Endodermal cell (in vitro differentiated cells): Measurements from ENCODE around the gene ZNF44. TPM values are rescaled to one million over a fixed set of nuclear protein-coding genes. Genes with fewer than 3 reads are reported as not detected.
A peak's percentile ranks its signal among the peaks of the same experiment; 100 is the strongest.
"Not testable (repeated sequence)": the region's sequence is repeated elsewhere in the genome, so short reads cannot be mapped to it uniquely, and the experiment has no call there.

Experiments
- DNase-seq: peaks from one replicate; pipeline ENCODE4 v3.0.0-alpha.2; 2017
- H3K27ac ChIP-seq: 2 replicates; pipeline ENCODE4 v1.5.1; 2013; ENCODE audit warnings: mild to moderate bottlenecking, low read depth, low read length, moderate library complexity
- H3K27me3 ChIP-seq: 2 replicates; pipeline ENCODE4 v1.6.1; 2013; ENCODE audit warnings: mild to moderate bottlenecking, low read length, moderate library complexity; ENCODE audit not compliant: insufficient read depth, control insufficient read depth, poor library complexity, severe bottlenecking
- H3K36me3 ChIP-seq: 2 replicates; pipeline ENCODE4 v1.7.0; 2013; ENCODE audit warnings: mild to moderate bottlenecking, low read length, moderate library complexity; ENCODE audit not compliant: control insufficient read depth, insufficient read depth
- H3K4me1 ChIP-seq: one replicate; pipeline ENCODE4 v1.7.0; 2013; ENCODE audit warnings: low read length; ENCODE audit not compliant: control insufficient read depth, insufficient read depth
- H3K4me3 ChIP-seq: 2 replicates; pipeline ENCODE4 v1.5.1; 2013; ENCODE audit warnings: mild to moderate bottlenecking, low read length, moderate library complexity
- H3K9ac ChIP-seq: 2 replicates; pipeline ENCODE4 v1.6.1; 2013; ENCODE audit warnings: mild to moderate bottlenecking, low read length, moderate library complexity; ENCODE audit not compliant: poor library complexity, severe bottlenecking; ENCODE audit errors: extremely low read depth
- H3K9me3 ChIP-seq: 2 replicates; pipeline ENCODE4 v1.6.1; 2013; ENCODE audit warnings: mild to moderate bottlenecking, low read length, moderate library complexity; ENCODE audit not compliant: control insufficient read depth
- H3K27ac Mint-ChIP-seq: 2 replicates; pipeline ENCODE4 v1.8.0; 2020; ENCODE audit warnings: mixed read lengths
- H3K27me3 Mint-ChIP-seq: 2 replicates; pipeline ENCODE4 v1.8.0; 2021; ENCODE audit warnings: mild to moderate bottlenecking, mixed read lengths; ENCODE audit not compliant: insufficient read depth
- H3K36me3 Mint-ChIP-seq: 2 replicates; pipeline ENCODE4 v1.8.0; 2020; ENCODE audit warnings: low read depth, mixed read lengths
- H3K4me1 Mint-ChIP-seq: 2 replicates; pipeline ENCODE4 v1.8.0; 2020; ENCODE audit warnings: mixed read lengths
- H3K4me3 Mint-ChIP-seq: 2 replicates; pipeline ENCODE4 v1.8.0; 2020; ENCODE audit warnings: mild to moderate bottlenecking, moderate library complexity, mixed read lengths
- H3K9me3 Mint-ChIP-seq: 2 replicates; pipeline ENCODE4 v1.8.0; 2020; ENCODE audit warnings: mild to moderate bottlenecking, mixed read lengths
- WGBS, 2 experiments: methylation state at CpG; one replicate each; pipeline versions ENCODE4 v1.1.5 to v1.1.7; 2013; ENCODE audit warnings: missing lambda C conversion rate in 2 of 2, mixed read lengths in 1 of 2; ENCODE audit not compliant: insufficient coverage in 1 of 2, insufficient read length in 1 of 2; 5-methylcytosine and 5-hydroxymethylcytosine counted together
- total RNA-seq, 2 donors: library from RNA; stranded (reverse); fragmentation: NEBNext Ultra II Directional in 1 of 2; extraction: Animal tissue kit (Norgen Biotek cat#: 25700) in 1 of 2; gene quantifications; 2 replicates in 1 of 2; 3 replicates in 1 of 2; pipeline ENCODE4 v1.2.1, GENCODE V29; 2021
- TF ChIP-seq, protein P1 (sequence below): fragments of 200-600 bp; sonication (generic); conservative IDR thresholded peaks from 2 replicates; pipeline ENCODE4 v1.5.0; 2021; ENCODE audit warnings: antibody characterized with exemption, mild to moderate bottlenecking

The ZNF44 gene
- total RNA-seq, 2 donors from 2014 or later: 9.5 TPM

DNA sequence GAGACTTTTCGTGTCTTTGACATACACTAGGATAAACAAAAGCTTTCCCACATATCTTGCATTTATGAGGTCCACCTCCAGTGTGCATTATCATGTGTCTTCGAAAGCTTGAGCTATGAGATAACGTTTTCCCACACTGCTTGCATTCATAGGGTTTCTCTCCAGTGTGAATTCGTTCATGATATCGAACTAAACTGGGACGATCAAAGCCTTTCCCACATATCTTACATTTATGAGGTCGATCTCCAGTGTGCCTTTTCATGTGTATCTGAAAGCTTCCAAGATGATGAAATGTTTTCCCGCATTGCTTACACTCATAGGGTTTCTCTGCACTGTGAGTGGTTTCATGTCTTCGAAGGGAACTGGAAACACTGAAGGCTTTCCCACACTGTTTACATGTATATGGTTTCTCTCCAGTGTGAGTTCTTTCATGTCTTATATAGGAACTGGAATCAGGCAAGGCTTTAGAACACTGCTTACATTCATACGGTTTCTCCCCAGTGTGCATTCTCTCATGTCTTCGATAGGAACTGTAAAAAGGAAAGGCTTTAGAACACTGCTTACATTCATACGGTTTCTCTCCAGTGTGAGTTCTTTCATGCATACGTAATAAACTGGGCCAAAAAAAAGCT is 24.2 kb upstream of the ZNF44 start:
- no peak for DNase-seq
- Histone ChIP-seq H3K27ac (no peak overlapping the region), H3K4me3 (peak overlapping the region; percentile 31), H3K9me3 (peaks cover 37% of the 10 kb centered on the region), H3K9ac (no peak overlapping the region), H3K27me3 (no peaks in the 10 kb centered on the region), H3K36me3 (peaks cover 12% of the 10 kb centered on the region), H3K4me1 (no peaks in the 10 kb centered on the region)
- H3K9me3 Mint-ChIP-seq: peaks cover 87% of the 10 kb centered on the region
- no peak overlapping the region for H3K4me3 Mint-ChIP-seq
- TF ChIP-seq, protein P1, sequence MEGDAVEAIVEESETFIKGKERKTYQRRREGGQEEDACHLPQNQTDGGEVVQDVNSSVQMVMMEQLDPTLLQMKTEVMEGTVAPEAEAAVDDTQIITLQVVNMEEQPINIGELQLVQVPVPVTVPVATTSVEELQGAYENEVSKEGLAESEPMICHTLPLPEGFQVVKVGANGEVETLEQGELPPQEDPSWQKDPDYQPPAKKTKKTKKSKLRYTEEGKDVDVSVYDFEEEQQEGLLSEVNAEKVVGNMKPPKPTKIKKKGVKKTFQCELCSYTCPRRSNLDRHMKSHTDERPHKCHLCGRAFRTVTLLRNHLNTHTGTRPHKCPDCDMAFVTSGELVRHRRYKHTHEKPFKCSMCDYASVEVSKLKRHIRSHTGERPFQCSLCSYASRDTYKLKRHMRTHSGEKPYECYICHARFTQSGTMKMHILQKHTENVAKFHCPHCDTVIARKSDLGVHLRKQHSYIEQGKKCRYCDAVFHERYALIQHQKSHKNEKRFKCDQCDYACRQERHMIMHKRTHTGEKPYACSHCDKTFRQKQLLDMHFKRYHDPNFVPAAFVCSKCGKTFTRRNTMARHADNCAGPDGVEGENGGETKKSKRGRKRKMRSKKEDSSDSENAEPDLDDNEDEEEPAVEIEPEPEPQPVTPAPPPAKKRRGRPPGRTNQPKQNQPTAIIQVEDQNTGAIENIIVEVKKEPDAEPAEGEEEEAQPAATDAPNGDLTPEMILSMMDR: no peak
- no peaks in the 10 kb centered on the region for H3K27me3 Mint-ChIP-seq
- WGBS, 2 experiments: 92% methylated on average over 13 of the region's 13 CpGs
- H3K27ac Mint-ChIP-seq: no peak overlapping the region
- H3K4me1 Mint-ChIP-seq: no peaks in the 10 kb centered on the region
- H3K36me3 Mint-ChIP-seq: peaks cover 62% of the 10 kb centered on the region

DNA sequence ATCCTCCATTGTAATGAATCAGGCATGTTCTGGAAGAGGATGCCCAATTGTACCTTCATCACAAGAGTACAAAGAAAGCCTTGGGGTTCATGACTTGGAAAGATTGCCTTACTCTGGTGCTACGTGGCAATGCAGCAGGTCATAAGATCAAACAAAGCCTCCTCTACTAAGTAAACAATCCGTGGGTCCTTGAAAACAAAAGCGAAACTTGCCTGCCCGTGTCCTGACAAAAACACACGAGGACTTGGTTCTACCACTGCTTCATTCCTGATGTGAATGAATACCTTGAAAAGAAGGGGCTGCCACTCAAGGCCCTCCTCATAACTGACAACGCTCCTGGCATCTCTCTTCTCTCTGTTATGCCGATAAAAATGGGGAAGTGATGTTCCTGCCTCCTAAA is 19.9 kb upstream of the ZNF44 start:
- TF ChIP-seq, protein P1: no peak
- Histone ChIP-seq H3K4me3 (no peak overlapping the region), H3K9ac (no peak overlapping the region), H3K4me1 (no peaks in the 10 kb centered on the region), H3K27me3 (no peaks in the 10 kb centered on the region), H3K36me3 (peaks cover 11% of the 10 kb centered on the region), H3K9me3 (peaks cover 17% of the 10 kb centered on the region), H3K27ac (no peak overlapping the region)
- no peaks in the 10 kb centered on the region for H3K27me3 Mint-ChIP-seq
- H3K4me1 Mint-ChIP-seq: no peaks in the 10 kb centered on the region
- DNase-seq: no peak
- H3K36me3 Mint-ChIP-seq: peaks cover 34% of the 10 kb centered on the region
- WGBS, 2 experiments: 84 to 92% methylated on average over 6 to 7 of the region's 7 CpGs
- H3K4me3 Mint-ChIP-seq: no peak overlapping the region
- no peak overlapping the region for H3K27ac Mint-ChIP-seq
- H3K9me3 Mint-ChIP-seq: peaks cover 58% of the 10 kb centered on the region

DNA sequence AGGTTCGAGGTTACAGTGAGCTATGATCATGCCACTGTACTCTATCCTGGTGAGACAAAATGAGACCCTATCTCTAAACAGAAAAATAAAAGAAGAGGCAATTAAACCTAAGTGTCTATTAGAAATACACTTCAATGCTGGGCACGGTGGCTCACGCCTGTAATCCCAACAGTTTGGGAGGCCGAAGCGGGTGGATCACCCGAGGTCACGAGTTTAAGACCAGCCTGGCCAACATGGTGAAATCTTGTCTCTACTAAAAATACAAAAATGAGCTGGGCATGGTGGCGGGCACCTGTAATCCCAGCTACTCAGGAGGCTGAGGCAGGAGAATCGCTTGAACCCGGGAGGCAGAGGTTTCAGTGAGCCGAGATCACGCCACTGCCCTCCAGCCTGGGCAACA is 14.2 kb upstream of the ZNF44 start:
- H3K36me3 Mint-ChIP-seq, H3K9me3 ChIP-seq, H3K27me3 Mint-ChIP-seq, H3K36me3 ChIP-seq, H3K4me1 Mint-ChIP-seq, H3K27ac ChIP-seq, H3K4me3 Mint-ChIP-seq, H3K4me1 ChIP-seq, H3K4me3 ChIP-seq, H3K9ac ChIP-seq, H3K27me3 ChIP-seq, H3K27ac Mint-ChIP-seq, DNase-seq: not testable (repeated sequence)
- WGBS, 2 experiments: 83 to 91% methylated on average over 4 to 12 of the region's 12 CpGs
- peaks cover 41% of the 10 kb centered on the region for H3K9me3 Mint-ChIP-seq

DNA sequence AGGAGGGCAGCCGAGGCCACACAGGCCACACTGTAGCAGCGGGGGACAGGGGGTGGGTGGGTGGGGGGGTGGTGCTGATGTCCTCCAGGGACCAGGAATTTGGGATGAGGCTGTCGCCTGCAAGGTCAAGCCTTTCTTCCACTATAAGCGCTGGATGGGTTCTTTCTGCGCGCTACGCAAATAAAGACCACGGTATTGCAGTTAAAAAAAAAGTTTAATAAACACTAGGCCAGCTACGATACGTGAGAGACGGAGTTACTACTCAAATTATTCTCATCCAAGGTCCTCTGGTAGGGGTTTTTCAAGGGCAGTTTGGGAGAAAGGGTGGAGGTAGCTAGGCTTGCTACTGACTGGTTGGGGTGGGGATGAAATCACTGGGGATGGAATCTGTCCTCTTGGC is 508 bp upstream of the ZNF44 start:
- Histone ChIP-seq H3K27ac (no peak overlapping the region), H3K36me3 (peaks cover 19% of the 10 kb centered on the region), H3K9ac (no peak overlapping the region), H3K27me3 (no peaks in the 10 kb centered on the region), H3K4me1 (no peaks in the 10 kb centered on the region), H3K4me3 (peak overlapping the region; percentile 91), H3K9me3 (peaks cover 15% of the 10 kb centered on the region)
- H3K4me1 Mint-ChIP-seq: peaks cover 7% of the 10 kb centered on the region
- TF ChIP-seq, protein P1: no peak
- H3K27ac Mint-ChIP-seq: peak overlapping the region; percentile 98
- peak overlapping the region; percentile 100 for H3K4me3 Mint-ChIP-seq
- peaks cover 32% of the 10 kb centered on the region for H3K9me3 Mint-ChIP-seq
- H3K36me3 Mint-ChIP-seq: peaks cover 21% of the 10 kb centered on the region
- DNase-seq: no peak
- 83 to 89% methylated on average over 8 to 9 of the region's 11 CpGs for WGBS, 2 experiments
- H3K27me3 Mint-ChIP-seq: peaks cover 2% of the 10 kb centered on the region
